Measurements from ENCODE around the gene COX6B2.

Gene COX6B2

DNA sequence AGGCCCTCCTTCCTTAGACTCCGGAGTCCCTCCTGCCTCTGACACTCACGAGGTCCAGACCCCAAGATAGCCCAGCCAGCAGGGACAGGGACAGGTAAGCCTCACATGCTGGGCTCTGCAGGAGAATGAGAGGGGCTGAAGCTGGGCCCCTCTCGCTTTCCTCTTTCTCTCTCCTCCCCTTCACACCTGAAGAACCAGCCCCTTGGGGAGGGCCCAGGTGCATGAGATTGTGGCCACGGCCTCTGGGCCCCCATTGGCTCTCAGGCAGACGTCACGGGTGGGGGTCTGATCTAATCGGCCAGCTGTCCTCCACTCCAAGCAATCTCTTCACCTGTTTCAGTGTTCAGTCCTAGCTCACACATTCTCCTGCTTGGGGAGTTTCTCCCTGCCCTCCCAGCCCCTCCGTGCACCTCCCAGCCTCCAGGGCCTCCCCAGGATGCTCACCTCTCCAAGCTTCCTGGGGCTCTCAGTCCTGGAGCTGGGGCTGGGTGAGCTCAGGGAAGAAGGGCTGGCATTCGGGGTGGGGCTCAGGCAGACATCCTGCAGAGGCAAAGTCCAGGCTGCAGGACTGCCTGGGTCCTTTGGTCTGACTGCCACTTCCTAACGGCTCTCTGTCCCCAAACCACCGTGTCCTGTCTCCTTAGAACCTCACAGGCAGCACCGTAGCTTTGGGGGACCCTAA is 32.2 kb downstream of the COX6B2 start:
- TF ChIP-seq GATA3 (IDR thresholded peaks at IDR 0.05; ENCODE audit: low read depth, low read length) (no peak), GATA2 (IDR thresholded peaks at IDR 0.05; ENCODE audit: low read depth, low read length) (no peak)

DNA sequence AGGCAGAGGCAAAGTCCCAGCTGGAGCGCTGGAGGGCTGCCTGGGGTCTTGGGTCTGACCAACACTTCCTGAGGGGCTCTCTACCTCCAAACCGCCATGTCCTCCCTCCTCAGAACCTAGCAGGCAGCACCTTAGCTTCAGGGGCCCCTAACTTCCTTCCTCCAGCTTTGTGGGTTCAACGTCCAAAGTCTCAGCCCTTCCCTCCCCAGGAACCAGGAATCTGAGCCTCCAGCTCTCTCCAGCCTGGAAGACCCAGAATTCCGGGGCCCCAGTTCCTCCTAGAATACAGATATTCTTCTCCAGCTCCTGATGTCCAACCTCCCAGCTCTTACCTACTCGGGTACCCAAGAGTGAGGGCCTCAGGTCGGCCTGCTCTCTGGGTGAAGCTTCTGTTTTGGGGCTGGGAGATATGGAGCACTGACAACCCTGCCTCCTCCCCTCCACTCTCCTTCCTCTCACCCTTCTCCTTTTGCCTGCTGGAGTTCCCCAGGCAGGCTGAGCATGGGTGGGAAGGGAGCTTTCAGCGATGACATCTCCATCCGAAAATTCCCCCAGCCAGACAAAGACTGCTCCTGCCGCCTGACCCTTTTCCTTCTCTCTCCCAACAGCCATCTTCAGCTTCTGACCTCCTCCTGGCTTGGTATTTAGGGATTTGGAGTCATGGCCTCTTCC is 32.9 kb downstream of the COX6B2 start:
- TF ChIP-seq GATA3 (IDR thresholded peaks at IDR 0.05; ENCODE audit: low read depth, low read length) (no peak), GATA2 (IDR thresholded peaks at IDR 0.05; ENCODE audit: low read depth, low read length) (no peak)

- TF ChIP-seq GATA3 (IDR thresholded peaks at IDR 0.05; ENCODE audit: low read depth, low read length): no peak
- no peak for TF ChIP-seq GATA2 (IDR thresholded peaks at IDR 0.05; ENCODE audit: low read depth, low read length)
Measured at GRCh38 chr19:55320844-55321419, 33.6 kb downstream of the COX6B2 start.

GRCh38 chr19:55319785-55320184 is 34.7 kb downstream of the COX6B2 start:
- TF ChIP-seq GATA2 (IDR thresholded peaks at IDR 0.05; ENCODE audit: low read depth, low read length) (no peak), GATA3 (IDR thresholded peaks at IDR 0.05; ENCODE audit: low read depth, low read length) (no peak)

GRCh38 chr19:55316646-55317045 is 37.9 kb downstream of the COX6B2 start:
- TF ChIP-seq GATA2 (IDR thresholded peaks at IDR 0.05; ENCODE audit: low read depth, low read length) (no peak), GATA3 (IDR thresholded peaks at IDR 0.05; ENCODE audit: low read depth, low read length) (no peak)

DNA sequence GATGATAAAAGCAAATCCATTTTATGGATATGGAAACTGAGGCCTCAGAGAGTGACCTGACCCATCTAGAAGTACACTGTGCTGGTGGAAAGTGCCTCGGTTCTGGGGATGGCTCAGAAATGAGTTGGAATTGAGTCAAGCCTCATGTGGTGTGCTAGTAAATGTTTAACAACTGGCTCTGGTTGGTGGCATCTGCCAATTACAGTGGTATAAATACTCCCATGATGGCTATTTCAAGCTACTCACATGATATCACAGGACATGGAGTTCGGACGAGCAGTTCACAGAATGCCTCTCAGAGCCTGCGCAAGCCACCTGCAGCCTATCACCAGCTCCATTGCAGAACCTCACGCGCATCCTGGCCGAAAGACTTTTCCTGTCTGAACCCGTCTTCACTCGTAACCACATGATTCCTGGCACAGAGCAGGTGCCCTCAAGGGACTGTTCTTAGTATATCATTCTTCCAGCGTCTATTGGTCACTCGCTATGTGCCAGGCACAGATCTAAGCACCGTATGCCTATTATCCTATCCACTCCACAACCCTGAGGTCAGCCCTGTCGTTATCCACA is 38.5 kb downstream of the COX6B2 start:
- no peak for TF ChIP-seq GATA2 (IDR thresholded peaks at IDR 0.05; ENCODE audit: low read depth, low read length)
- no peak for TF ChIP-seq GATA3 (IDR thresholded peaks at IDR 0.05; ENCODE audit: low read depth, low read length)

DNA sequence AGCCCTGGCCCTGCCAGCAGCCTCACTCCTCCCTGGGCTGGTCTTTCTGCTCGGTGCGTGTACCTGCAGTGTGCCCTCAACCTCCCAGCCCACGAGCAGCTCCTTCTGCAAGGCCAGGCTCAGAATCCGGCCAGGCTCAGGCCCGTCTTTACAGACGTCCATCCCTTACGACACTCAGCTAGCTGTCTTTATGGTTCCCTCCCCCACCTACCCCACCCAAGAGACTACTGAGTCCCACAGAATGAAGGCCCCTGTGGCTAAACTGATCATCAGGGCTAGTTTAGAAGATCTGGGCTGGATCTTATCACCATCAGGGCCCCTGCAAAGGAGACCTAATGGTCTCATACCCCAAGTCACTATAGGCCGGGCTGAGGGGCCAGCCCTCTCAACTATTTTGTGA is 40.1 kb downstream of the COX6B2 start:
- TF ChIP-seq GATA2 (IDR thresholded peaks at IDR 0.05; ENCODE audit: low read depth, low read length) (no peak), GATA3 (IDR thresholded peaks at IDR 0.05; ENCODE audit: low read depth, low read length) (no peak)

- no peak for TF ChIP-seq GATA2 (IDR thresholded peaks at IDR 0.05; ENCODE audit: low read depth, low read length)
Measured at GRCh38 chr19:55312621-55313512, 41.7 kb downstream of the COX6B2 start.

- no peak for TF ChIP-seq GATA2 (IDR thresholded peaks at IDR 0.05; ENCODE audit: low read depth, low read length)
- no peak for TF ChIP-seq GATA3 (IDR thresholded peaks at IDR 0.05; ENCODE audit: low read depth, low read length)
Measured at GRCh38 chr19:55311797-55312196, 42.7 kb downstream of the COX6B2 start.

GRCh38 chr19:55311397-55311796 is 43.1 kb downstream of the COX6B2 start:
- TF ChIP-seq GATA2 (IDR thresholded peaks at IDR 0.05; ENCODE audit: low read depth, low read length) (no peak), GATA3 (IDR thresholded peaks at IDR 0.05; ENCODE audit: low read depth, low read length) (no peak)

DNA sequence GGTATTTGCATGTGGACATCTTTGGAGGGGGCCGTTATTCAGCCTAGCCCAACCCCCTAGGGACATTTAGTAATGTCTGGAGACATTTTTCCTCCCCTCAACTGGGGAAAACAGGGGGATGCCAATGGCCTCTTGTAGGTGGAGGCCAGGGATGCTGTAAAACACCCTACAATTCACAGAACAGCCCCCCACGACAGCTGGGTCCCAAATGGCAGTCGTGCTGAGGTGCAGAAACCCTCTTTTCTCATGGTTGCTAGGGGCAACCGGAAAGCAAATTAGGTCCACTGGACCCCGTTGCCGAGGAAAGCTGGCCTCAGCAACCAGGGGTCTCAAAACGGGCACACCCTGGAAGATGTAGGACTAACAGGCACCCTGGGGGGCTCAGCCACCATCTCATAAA is 44.0 kb downstream of the COX6B2 start:
- TF ChIP-seq GATA3 (IDR thresholded peaks at IDR 0.05; ENCODE audit: low read depth, low read length) (no peak), GATA2 (IDR thresholded peaks at IDR 0.05; ENCODE audit: low read depth, low read length) (no peak)

GRCh38 chr19:55309448-55309847 is 45.1 kb downstream of the COX6B2 start:
- no peak for TF ChIP-seq GATA3 (IDR thresholded peaks at IDR 0.05; ENCODE audit: low read depth, low read length)
- no peak for TF ChIP-seq GATA2 (IDR thresholded peaks at IDR 0.05; ENCODE audit: low read depth, low read length)

GRCh38 chr19:55308281-55308680 is 46.2 kb downstream of the COX6B2 start:
- no peak for TF ChIP-seq GATA3 (IDR thresholded peaks at IDR 0.05; ENCODE audit: low read depth, low read length)
- TF ChIP-seq GATA2 (IDR thresholded peaks at IDR 0.05; ENCODE audit: low read depth, low read length): no peak

DNA sequence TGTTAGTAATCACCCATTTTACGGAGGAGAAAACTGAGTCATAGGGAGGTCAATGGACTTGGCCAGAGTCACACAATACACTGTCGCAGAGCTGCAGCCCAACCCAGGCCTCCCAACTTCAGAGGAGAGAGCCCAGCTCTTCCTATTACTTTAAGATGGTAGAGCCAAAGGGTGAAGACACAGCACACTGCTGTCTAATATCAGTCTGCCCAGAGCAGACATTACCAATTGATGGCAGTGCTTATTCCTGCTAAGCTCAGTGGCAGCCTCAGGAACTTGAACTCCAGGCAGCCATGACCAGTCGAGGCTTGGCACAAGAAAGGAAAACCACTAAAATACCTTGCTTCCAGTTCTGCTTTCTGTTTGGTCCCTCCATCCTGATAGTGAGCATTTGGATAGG is 47.8 kb downstream of the COX6B2 start:
- TF ChIP-seq GATA3 (IDR thresholded peaks at IDR 0.05; ENCODE audit: low read depth, low read length): no peak
- no peak for TF ChIP-seq GATA2 (IDR thresholded peaks at IDR 0.05; ENCODE audit: low read depth, low read length)

Data from SH-SY5Y (cell line).